Measurements from ENCODE around the gene LMNTD1.

Gene LMNTD1

DNA sequence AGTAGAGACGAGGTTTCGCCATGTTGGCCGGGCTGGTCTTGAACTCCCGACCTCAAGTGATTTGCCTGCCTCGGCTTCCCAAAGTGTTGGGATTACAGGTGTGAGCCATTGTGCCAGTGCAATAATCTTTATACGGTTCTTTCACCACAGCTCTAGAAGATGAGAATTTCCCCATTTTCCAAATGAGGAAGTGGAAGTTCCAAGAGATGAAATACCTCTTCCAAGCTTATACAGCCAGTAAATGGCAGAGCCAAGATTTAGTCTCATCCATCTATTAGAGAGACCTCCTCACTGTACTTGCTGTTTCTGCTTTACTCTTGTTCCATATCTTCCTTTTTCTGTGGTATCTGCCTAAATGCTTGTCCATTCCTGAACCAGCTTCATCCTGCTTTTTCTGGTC is 3.1 kb upstream of the LMNTD1 start:
- no peak for DNase-seq (ENCODE audit: low read depth in 2 of 2)

GRCh38 chr12:25552681-25553080 is 402 bp downstream of the LMNTD1 start:
- no peak for DNase-seq (ENCODE audit: low read depth in 2 of 2)

GRCh38 chr12:25550186-25550585 is 2.9 kb downstream of the LMNTD1 start:
- no peak for DNase-seq (ENCODE audit: low read depth in 2 of 2)

DNA sequence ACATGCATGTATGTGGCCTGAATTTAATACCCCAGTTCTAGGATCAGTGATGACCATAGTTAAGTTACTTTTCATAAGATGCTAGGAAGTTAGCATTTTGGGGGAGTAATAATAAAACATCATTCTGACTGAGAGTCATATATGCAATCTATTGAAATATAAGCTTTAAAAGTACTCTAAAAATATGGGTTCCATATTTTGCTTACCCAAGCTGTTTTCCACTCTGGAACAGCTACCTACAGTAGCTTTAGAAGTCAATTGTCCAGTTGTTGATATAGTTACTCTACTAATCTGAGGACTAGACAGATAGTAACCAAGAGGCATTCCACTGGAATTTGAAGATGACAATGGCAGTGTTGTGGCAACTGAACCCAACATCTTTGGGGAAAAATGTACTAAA is 4.0 kb downstream of the LMNTD1 start:
- DNase-seq (ENCODE audit: low read depth in 2 of 2) = no peak

- DNase-seq (ENCODE audit: low read depth in 2 of 2) = no peak
These were observed 6.8 kb downstream of the LMNTD1 start for GRCh38 chr12:25546318-25546717.

- DNase-seq (ENCODE audit: low read depth in 2 of 2) = no peak
These were observed 19.9 kb downstream of the LMNTD1 start for GRCh38 chr12:25533150-25533549.

- DNase-seq (ENCODE audit: low read depth in 2 of 2) = no peak
These were observed 21.5 kb downstream of the LMNTD1 start for GRCh38 chr12:25531502-25532052.

DNA sequence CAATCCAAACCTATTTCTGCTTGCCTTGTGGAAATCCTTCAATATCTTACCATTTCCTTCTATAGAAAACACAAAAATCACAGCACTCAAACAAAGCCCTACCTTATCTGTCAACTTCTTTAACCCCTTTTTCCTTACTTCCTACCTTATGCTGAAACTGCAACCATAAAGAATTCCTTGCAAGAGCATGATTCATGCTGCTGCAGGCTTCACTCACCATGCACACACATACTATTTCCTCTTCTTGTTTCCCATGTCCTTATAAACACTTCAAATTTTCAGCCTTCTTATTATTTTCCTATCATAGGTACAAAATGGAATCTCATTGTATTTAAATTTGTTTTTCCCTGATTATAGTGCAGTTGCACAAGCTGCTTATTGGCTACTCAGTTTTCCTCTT is 23.3 kb downstream of the LMNTD1 start:
- DNase-seq (ENCODE audit: low read depth in 2 of 2) = no peak

DNA sequence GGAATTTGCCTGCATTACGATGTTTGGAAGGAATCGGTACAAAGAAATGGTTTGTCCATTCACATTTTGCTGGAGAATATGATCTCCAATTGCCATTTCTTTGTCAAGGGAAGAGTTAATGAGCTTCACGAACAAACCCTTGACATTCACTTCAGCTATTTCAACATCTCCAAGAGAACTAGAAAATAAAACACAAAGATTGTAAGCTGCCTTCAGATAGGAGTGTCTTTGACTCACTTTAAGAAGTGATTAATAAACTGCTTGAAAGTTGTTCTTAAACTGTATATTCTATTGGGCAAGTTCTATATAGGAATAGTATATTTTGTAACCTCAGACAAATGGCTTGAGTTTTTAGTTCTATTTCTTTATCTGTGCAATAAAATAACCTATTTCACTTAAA is 26.3 kb downstream of the LMNTD1 start:
- DNase-seq (ENCODE audit: low read depth in 2 of 2) = no peak

- DNase-seq (ENCODE audit: low read depth in 2 of 2) = no peak
These were observed 28.7 kb downstream of the LMNTD1 start for GRCh38 chr12:25524366-25524765.

- no peak for DNase-seq (ENCODE audit: low read depth in 2 of 2)
These were observed 31.3 kb downstream of the LMNTD1 start for GRCh38 chr12:25521625-25522256.

GRCh38 chr12:25518512-25518911 is 34.6 kb downstream of the LMNTD1 start:
- no peak for DNase-seq (ENCODE audit: low read depth in 2 of 2)

GRCh38 chr12:25504744-25505143 is 48.3 kb downstream of the LMNTD1 start:
- no peak for DNase-seq (ENCODE audit: low read depth in 2 of 2)

- no peak for DNase-seq (ENCODE audit: low read depth in 2 of 2)
These were observed 49.4 kb downstream of the LMNTD1 start for GRCh38 chr12:25503666-25504065.

DNA sequence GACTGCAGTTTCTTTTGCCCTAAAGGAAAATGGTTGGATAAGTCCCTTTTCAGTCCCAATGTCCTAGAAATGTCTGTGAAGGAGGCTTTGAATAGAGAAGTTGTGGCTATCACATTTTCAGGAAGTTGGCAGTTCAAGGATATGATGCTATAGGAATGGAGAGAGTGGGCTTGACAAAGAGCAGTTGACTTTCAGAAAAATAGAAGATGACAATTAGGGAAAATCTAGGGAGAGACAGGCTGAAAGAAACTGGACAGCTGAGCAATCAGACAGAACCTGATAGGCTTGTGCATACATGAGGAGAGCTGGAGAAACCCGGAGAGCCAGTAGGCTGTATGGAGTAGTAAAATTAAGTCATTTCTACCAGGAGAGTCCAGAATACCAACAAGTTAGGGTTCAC is 50.5 kb downstream of the LMNTD1 start:
- DNase-seq (ENCODE audit: low read depth in 2 of 2) = no peak

- DNase-seq (ENCODE audit: low read depth in 2 of 2) = no peak
These were observed 51.0 kb downstream of the LMNTD1 start for GRCh38 chr12:25502118-25502517.

GRCh38 chr12:25501549-25501948 is 51.5 kb downstream of the LMNTD1 start:
- no peak for DNase-seq (ENCODE audit: low read depth in 2 of 2)

GRCh38 chr12:25500651-25501050 is 52.4 kb downstream of the LMNTD1 start:
- no peak for DNase-seq (ENCODE audit: low read depth in 2 of 2)

- DNase-seq (ENCODE audit: low read depth in 2 of 2) = no peak
These were observed 56.1 kb downstream of the LMNTD1 start for GRCh38 chr12:25497021-25497420.

DNA sequence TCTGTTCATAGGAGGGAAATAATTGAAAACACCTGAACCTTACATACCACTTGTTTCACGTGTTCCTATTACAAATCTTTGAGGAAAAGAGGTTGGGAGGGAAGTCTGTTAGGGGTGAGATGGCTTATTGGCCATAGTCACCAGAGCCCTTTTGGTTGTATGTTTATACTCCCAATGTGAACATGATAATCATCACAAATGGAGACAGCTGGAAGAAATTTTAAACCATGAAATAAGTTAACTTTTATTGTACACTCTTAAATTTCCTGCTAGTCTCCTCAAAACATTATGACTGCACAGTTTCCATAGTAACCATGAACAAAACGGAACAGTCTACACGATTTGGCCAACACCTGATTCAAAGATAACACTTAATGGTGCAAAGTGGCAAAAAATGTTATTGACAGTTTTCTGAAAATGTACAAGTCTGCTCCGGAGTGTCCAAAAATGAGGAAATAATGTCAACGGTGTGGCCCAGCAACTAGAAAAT is 56.9 kb downstream of the LMNTD1 start:
- no peak for DNase-seq (ENCODE audit: low read depth in 2 of 2)

- DNase-seq (ENCODE audit: low read depth in 2 of 2) = no peak
These were observed 57.6 kb downstream of the LMNTD1 start for GRCh38 chr12:25495331-25496097.

DNA sequence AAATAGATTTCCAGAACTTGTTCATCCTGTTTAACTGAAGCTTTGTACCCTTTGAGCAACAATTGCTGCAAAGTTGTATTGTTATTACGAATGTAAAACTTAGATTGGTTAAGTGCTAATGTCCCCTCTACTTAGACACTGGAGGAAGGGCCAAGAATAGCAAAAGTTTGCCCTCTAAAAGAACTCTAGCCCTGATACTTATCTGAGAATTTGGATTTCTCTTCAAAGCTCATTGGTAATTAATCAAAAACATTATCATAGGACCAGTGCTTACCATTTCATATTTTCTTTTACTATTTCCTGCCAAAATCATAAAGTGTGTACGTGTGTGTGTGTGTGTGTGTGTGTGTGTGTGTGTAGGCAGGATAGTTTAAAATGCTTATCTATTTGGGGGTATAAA is 58.2 kb downstream of the LMNTD1 start:
- DNase-seq (ENCODE audit: low read depth in 2 of 2) = no peak

GRCh38 chr12:25493682-25494081 is 59.4 kb downstream of the LMNTD1 start:
- no peak for DNase-seq (ENCODE audit: low read depth in 2 of 2)
